ENCODE results near the gene MRPS22. TPM values are rescaled to one million over a fixed set of nuclear protein-coding genes. Genes with fewer than 3 reads are reported as not detected.

The MRPS22 gene
- total RNA-seq, 2 donors from 2014 or later: 34.1 to 37.8 TPM

DNA sequence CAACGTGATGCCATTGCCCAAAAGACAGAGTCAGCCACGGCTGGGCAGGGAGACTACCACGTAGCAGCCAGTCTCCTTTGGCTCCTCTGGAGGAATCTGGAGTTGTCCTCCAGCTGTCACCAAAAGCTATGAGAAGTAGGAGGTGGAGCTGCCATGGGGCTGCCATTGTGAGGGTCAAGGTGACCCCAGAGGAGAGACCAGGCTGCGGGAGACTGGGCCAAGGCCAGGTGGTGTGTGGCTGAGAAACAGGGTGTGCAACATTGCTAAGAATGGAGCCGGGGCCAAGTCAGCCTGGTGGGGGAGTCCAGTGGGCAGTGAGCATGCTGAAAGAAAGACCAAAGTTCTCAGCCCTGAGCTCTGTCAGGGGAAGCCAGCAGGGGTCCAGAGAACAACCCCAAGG, 29.9 kb upstream of the MRPS22 start:
- Histone ChIP-seq H3K4me1 (replicated peaks) (no peaks in the 10 kb centered on the region), H3K27me3 (replicated peaks; ENCODE audit: insufficient read depth) (no peaks in the 10 kb centered on the region), H3K27ac (no peak overlapping the region), H3K9me3 (no peaks in the 10 kb centered on the region), H3K36me3 (no peaks in the 10 kb centered on the region), H3K4me3 (no peak overlapping the region)
- TF ChIP-seq POLR2AphosphoS5 (IDR thresholded peaks at IDR 0.05): no peak
- intact Hi-C loops (cut with DNase I): no loop called here
- no peak for DNase-seq (ENCODE audit: low spot score)
- WGBS: 89% methylated on average over 5 of the region's 5 CpGs

DNA sequence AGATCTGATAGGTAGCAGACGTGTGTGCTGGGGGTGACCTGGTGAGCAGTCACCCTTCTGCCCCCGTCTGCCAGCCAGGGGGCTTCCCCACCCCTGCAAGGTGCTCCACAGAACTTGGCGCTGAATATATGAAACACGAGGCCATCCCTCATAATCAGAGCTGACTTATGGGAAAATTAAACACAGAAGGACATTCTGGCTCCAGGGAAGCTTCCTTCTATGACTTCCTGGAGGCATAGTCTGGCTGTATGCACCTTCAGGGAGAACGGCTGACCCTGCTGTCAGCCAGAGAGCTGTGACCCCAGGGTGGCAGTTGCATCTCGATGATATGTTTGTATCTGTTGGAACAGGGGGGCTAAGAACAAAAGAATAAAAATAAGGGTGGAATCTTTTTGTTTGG, 26.6 kb upstream of the MRPS22 start:
- Histone ChIP-seq H3K27me3 (replicated peaks; ENCODE audit: insufficient read depth) (no peaks in the 10 kb centered on the region), H3K36me3 (no peaks in the 10 kb centered on the region), H3K4me3 (no peak overlapping the region), H3K27ac (peak overlapping the region in 1 of 2 donors; percentile 44), H3K4me1 (replicated peaks) (no peaks in the 10 kb centered on the region), H3K9me3 (no peaks in the 10 kb centered on the region)
- peak; percentile 75 for TF ChIP-seq POLR2AphosphoS5 (IDR thresholded peaks at IDR 0.05)
- TF ChIP-seq, protein P1, sequence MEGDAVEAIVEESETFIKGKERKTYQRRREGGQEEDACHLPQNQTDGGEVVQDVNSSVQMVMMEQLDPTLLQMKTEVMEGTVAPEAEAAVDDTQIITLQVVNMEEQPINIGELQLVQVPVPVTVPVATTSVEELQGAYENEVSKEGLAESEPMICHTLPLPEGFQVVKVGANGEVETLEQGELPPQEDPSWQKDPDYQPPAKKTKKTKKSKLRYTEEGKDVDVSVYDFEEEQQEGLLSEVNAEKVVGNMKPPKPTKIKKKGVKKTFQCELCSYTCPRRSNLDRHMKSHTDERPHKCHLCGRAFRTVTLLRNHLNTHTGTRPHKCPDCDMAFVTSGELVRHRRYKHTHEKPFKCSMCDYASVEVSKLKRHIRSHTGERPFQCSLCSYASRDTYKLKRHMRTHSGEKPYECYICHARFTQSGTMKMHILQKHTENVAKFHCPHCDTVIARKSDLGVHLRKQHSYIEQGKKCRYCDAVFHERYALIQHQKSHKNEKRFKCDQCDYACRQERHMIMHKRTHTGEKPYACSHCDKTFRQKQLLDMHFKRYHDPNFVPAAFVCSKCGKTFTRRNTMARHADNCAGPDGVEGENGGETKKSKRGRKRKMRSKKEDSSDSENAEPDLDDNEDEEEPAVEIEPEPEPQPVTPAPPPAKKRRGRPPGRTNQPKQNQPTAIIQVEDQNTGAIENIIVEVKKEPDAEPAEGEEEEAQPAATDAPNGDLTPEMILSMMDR (IDR thresholded peaks at IDR 0.05): no peak
- DNase-seq (ENCODE audit: low spot score): peak; percentile 20
- intact Hi-C loops (cut with DNase I): no loop called here
- WGBS: 30% methylated on average over 6 of the region's 6 CpGs

DNA sequence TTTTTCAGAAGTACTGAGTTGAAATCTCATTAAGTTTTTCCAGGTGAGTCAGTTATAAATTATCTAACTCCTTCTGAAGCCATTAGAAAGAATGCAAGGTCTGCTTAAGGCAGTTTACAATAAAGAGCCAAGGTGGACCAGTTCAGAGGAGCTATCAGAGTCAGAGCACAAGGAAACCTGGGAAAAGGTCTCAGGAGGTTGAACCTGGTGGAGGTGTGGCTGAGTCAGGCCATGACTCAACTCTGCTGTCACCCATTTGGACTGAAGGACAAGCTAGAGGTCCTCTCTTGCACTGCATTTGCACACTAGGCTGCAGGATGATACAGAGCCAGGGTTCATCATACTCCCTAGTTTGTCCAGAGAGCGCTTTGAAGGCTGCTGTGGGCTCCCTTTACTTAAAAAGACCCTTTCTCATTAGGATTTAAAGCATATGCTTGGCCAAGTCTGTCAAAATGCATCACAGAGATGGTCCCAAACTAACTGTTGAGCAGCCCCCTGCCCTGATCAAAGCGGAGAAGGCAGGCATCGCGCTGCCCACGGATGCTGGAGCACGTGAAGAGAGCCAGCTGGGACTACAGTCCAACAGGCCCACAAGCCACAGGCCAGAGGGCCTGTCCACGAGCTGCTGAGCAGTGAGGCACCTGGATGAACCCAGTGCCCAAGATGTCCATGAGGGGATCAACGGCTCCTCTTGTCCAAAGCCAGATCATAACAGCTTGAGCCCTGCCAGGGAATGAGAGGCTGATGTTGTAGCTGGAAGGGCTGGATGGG, 26.0 kb upstream of the MRPS22 start:
- H3K27ac ChIP-seq: peak overlapping the region in 1 of 2 donors; percentile 44
- H3K9me3 ChIP-seq: no peaks in the 10 kb centered on the region
- WGBS: 86% methylated on average over 8 of the region's 8 CpGs
- H3K36me3 ChIP-seq: no peaks in the 10 kb centered on the region
- no peak overlapping the region for H3K4me3 ChIP-seq
- H3K27me3 ChIP-seq (replicated peaks; ENCODE audit: insufficient read depth): no peaks in the 10 kb centered on the region
- H3K4me1 ChIP-seq (replicated peaks): no peaks in the 10 kb centered on the region
- DNase-seq (ENCODE audit: low spot score): no peak
- no peak for TF ChIP-seq POLR2AphosphoS5 (IDR thresholded peaks at IDR 0.05)
- TF ChIP-seq, protein P1 (IDR thresholded peaks at IDR 0.05): no peak
- no peak for TF ChIP-seq POLR2A (IDR thresholded peaks at IDR 0.05)
- intact Hi-C loops (cut with DNase I): no loop called here

DNA sequence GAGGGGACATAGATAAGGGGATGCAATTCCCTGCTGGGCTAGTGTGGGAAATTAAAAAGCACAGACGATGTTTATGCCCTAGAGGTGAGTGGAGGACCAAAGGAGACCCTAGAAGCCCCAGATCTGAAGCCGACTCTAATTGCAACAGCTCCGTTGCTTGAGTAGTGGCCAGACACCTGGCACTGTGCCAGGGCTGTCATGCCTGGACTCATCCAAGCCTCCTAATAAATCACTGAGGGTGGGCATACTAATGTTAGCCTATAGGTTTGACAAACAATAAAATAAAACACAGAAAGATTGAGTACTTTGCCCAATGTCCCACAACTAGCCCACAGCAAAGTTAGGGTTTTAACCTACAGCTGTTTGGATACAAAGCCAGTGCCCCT, 25.4 kb upstream of the MRPS22 start:
- H3K27me3 ChIP-seq (replicated peaks; ENCODE audit: insufficient read depth): no peaks in the 10 kb centered on the region
- no peak for DNase-seq (ENCODE audit: low spot score)

DNA sequence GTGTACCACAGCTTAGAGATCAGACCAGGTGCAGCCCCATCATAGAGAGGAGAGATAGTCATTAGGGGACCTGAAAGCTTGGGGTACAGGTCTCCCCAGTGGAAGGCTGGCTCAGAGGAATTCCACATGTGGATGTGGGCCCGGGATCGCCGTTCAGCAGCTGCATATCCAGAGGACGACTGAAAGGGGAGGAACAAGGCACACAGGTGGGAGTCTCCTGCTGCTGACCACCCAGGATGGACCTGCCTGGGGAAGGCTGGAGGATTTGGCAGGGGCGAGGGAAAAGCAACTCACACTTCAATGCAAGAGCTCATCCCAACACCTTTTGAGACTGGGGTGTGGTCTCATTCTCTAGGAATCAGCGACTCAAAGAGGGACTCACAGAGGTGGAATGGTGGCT, 25.0 kb upstream of the MRPS22 start:
- Histone ChIP-seq H3K27me3 (replicated peaks; ENCODE audit: insufficient read depth) (no peaks in the 10 kb centered on the region), H3K9me3 (no peaks in the 10 kb centered on the region), H3K36me3 (no peaks in the 10 kb centered on the region), H3K4me1 (replicated peaks) (no peaks in the 10 kb centered on the region), H3K27ac (no peak overlapping the region), H3K4me3 (no peak overlapping the region)
- WGBS: 74% methylated on average over 6 of the region's 6 CpGs
- no peak for DNase-seq (ENCODE audit: low spot score)
- intact Hi-C loops (cut with DNase I): no loop called here
- TF ChIP-seq POLR2A (IDR thresholded peaks at IDR 0.05): no peak
- TF ChIP-seq POLR2AphosphoS5 (IDR thresholded peaks at IDR 0.05): no peak
- TF ChIP-seq, protein P1 (IDR thresholded peaks at IDR 0.05): no peak

More for the DNA sequence above, 25.4 kb upstream of the MRPS22 start:
- H3K36me3 ChIP-seq: no peaks in the 10 kb centered on the region
- no peaks in the 10 kb centered on the region for H3K9me3 ChIP-seq
- TF ChIP-seq POLR2A (IDR thresholded peaks at IDR 0.05): no peak
- TF ChIP-seq, protein P1 (IDR thresholded peaks at IDR 0.05): no peak
- TF ChIP-seq POLR2AphosphoS5 (IDR thresholded peaks at IDR 0.05): no peak
- WGBS: 15% methylated on average over 3 of the region's 3 CpGs
- H3K27ac ChIP-seq: no peak overlapping the region
- intact Hi-C loops (cut with DNase I): no loop called here
- H3K4me3 ChIP-seq: no peak overlapping the region
- no peaks in the 10 kb centered on the region for H3K4me1 ChIP-seq (replicated peaks)

Measured in prostate gland (tissue), 2 donors.